GM12878 (cell line): ENCODE results near the gene PTGDR2. TPM values are rescaled to one million over a fixed set of nuclear protein-coding genes. Genes with fewer than 3 reads are reported as not detected.

Experiments
- ATAC-seq: fragments of 200-7000 bp; cut with Tn5 transposase; 3 replicates; pipeline ENCODE4 v1.9.1; 2020; ENCODE audit warnings: mild to moderate bottlenecking, moderate library complexity
- BruUV-seq: library from RNA; stranded (reverse); fragments of 400-500 nt; replicated peaks from 2 replicates; lab custom pipeline; 2021; lab: Mats Ljungman, UMichigan
- CTCF ChIA-PET: fragments of 300-600 bp; sonication (Branson Sonifier 250); formaldehyde crosslinking; extraction: SDS; loops from one replicate; lab custom pipeline; 2021; ENCODE audit warnings: inconsistent platforms; lab: Yijun Ruan, JAX
- POLR2A ChIA-PET: fragments of 350-600 bp; formaldehyde crosslinking; extraction: SDS; loops from one replicate; lab custom pipeline; 2021; ENCODE audit warnings: inconsistent platforms; lab: Charles Lee
- RAD21 ChIA-PET: fragments of 300-600 bp; sonication (Branson Sonifier 250); formaldehyde crosslinking; loops from one replicate; lab custom pipeline; 2023; ENCODE audit warnings: antibody characterized with exemption; ENCODE audit not compliant: unreplicated experiment; lab: Charles Lee
- SMC1A ChIA-PET: fragments of 300-600 bp; sonication (Branson Sonifier 250); formaldehyde crosslinking; loops from one replicate; lab custom pipeline; 2023; ENCODE audit not compliant: unreplicated experiment, uncharacterized antibody; lab: Charles Lee
- DNase-seq: peaks from one replicate; pipeline ENCODE4 v3.0.0-alpha.2; 2011; ENCODE audit warnings: low read depth, low spot score
- FAIRE-seq: peaks from 3 replicates; lab custom pipeline; 2011; peaks lifted over from hg19 to GRCh38; lab: Jason Lieb, UNC
- H2AFZ ChIP-seq: 2 replicates; pipeline ENCODE4 v1.6.0; 2011; ENCODE audit warnings: low read depth, low read length, control low read depth; ENCODE audit not compliant: control insufficient read depth
- H3K27ac ChIP-seq: 2 replicates; pipeline ENCODE4 v1.5.1; 2011; ENCODE audit warnings: control low read depth; ENCODE audit not compliant: control insufficient read depth, insufficient read depth
- H3K27me3 ChIP-seq, 2 experiments: replicated peaks in 1 of 2; 2 replicates each; pipeline versions ENCODE4 v1.6.0 to v1.6.1; 2011; ENCODE audit warnings: low read length in 1 of 2; ENCODE audit not compliant: control insufficient read depth in 2 of 2, insufficient read depth in 2 of 2
- H3K36me3 ChIP-seq, 2 experiments: 2 replicates each; pipeline ENCODE4 v1.5.1; 2011; ENCODE audit warnings: low read length in 1 of 2; ENCODE audit not compliant: control insufficient read depth in 2 of 2, insufficient read depth in 2 of 2
- H3K4me1 ChIP-seq: 2 replicates; pipeline ENCODE4 v1.6.1; 2011; ENCODE audit warnings: mild to moderate bottlenecking, low read length, moderate library complexity, mixed read lengths; ENCODE audit not compliant: control insufficient read depth, insufficient read depth
- H3K4me2 ChIP-seq: 2 replicates; pipeline ENCODE4 v1.6.0; 2011; ENCODE audit warnings: control low read depth; ENCODE audit not compliant: control insufficient read depth, insufficient read depth
- H3K4me3 ChIP-seq: fragments of 200-600 bp; sonication (generic); 2 replicates; pipeline ENCODE4 v1.5.1; 2016
- H3K79me2 ChIP-seq: 2 replicates; pipeline ENCODE4 v1.6.0; 2011; ENCODE audit warnings: low read length; ENCODE audit not compliant: control insufficient read depth, insufficient read depth
- H3K9ac ChIP-seq: 2 replicates; pipeline ENCODE4 v1.8.0; 2011; ENCODE audit warnings: low read length, control low read depth, mixed read lengths; ENCODE audit not compliant: control insufficient read depth, insufficient read depth
- H3K9me3 ChIP-seq: replicated peaks from 3 replicates; pipeline ENCODE4 v1.5.1; 2011; ENCODE audit warnings: mild to moderate bottlenecking, low read length; ENCODE audit not compliant: control insufficient read depth, insufficient read depth
- H4K20me1 ChIP-seq: 2 replicates; pipeline ENCODE4 v1.6.0; 2011; ENCODE audit not compliant: control insufficient read depth, insufficient read depth
- CHD4 ChIP-seq: fragments of 200-600 bp; sonication (generic); IDR thresholded peaks from 2 replicates; pipeline ENCODE4 v1.6.1; 2016; ENCODE audit warnings: mild to moderate bottlenecking
- MTA3 ChIP-seq: IDR thresholded peaks from 2 replicates; pipeline ENCODE4 v1.6.1; 2012; ENCODE audit warnings: low read length, inconsistent platforms, borderline replicate concordance
- RAD21 ChIP-seq: IDR thresholded peaks from 2 replicates; pipeline ENCODE4 v1.6.1; 2011; ENCODE audit warnings: mild to moderate bottlenecking, low read depth, low read length, moderate library complexity; ENCODE audit not compliant: insufficient read depth
- RCOR1 ChIP-seq: conservative IDR thresholded peaks from 2 replicates; pipeline ENCODE4 v1.6.1; 2012; ENCODE audit warnings: low read depth, low read length, improper control_type of control experiment
- RELA ChIP-seq: fragments of 450-650 bp; IDR thresholded peaks from 2 replicates; pipeline ENCODE4 v1.8.0; 2014; ENCODE audit warnings: borderline replicate concordance; ENCODE audit not compliant: partially characterized antibody
- RFX5 ChIP-seq: IDR thresholded peaks from 2 replicates; pipeline ENCODE4 v1.6.1; 2011; ENCODE audit warnings: low read depth, low read length, improper control_type of control experiment
- RUNX3 ChIP-seq: IDR thresholded peaks from 2 replicates; pipeline ENCODE4 v1.6.1; 2012; ENCODE audit warnings: low read length, inconsistent platforms
- SMARCA5 ChIP-seq: fragments of 450-650 bp; IDR thresholded peaks from 2 replicates; pipeline ENCODE4 v1.6.1; 2017; ENCODE audit warnings: mild to moderate bottlenecking
- STAT3 ChIP-seq: IDR thresholded peaks from 2 replicates; pipeline ENCODE4 v1.6.1; 2011; ENCODE audit warnings: low read depth, low read length, improper control_type of control experiment
- WGBS: methylation state at CpG from one replicate; pipeline ENCODE4 v1.1.6; 2016; ENCODE audit warnings: low lambda C conversion rate; ENCODE audit not compliant: insufficient replicate concordance, insufficient coverage; ENCODE audit errors: missing lambda C conversion rate; 5-methylcytosine and 5-hydroxymethylcytosine counted together
- in situ Hi-C: fragments of 300-500 bp; cut with MboI; formaldehyde crosslinking; loops from 9 replicates; pipeline ENCODE4 v1.14.3; 2018; ENCODE audit warnings: mixed read lengths
- intact Hi-C: fragments of 100-400 bp; cut with micrococcal nuclease; formaldehyde crosslinking; loops from one replicate; pipeline ENCODE4 v1.14.2; 2022; ENCODE audit not compliant: unreplicated experiment
- polyA plus RNA-seq, 11 experiments: library from polyadenylated mRNA; depleted of rRNA in 4 of 11; unstranded in 6 of 11; stranded (reverse) in 5 of 11; fragments of >200 nt; fragmentation: Nextera tagmentation in 4 of 11; fragmentation: Illumina TruSeq in 1 of 11; extraction: Ambion mirVana in 4 of 11; extraction: Trizol in 1 of 11; gene quantifications; 1 replicate in 1 of 11; 2 replicates in 10 of 11; pipeline versions ENCODE4 v1.2.1 to v1.2.3, GENCODE V29; 2011 to 2016; ENCODE audit warnings: inconsistent platforms in 2 of 11, missing spikeins in 2 of 11, low read depth in 1 of 11
- total RNA-seq, 4 experiments: library from RNA; depleted of rRNA in 3 of 4; stranded (reverse); fragments of >200 nt in 3 of 4; fragmentation: Illumina TruSeq in 1 of 4; extraction: Trizol in 1 of 4; gene quantifications; 2 replicates each; pipeline versions ENCODE4 v1.2.1 to v1.2.3, GENCODE V29; 2013 to 2021
- TF ChIP-seq, protein P1 (sequence below): fragments of 150-350 bp; IDR thresholded peaks from 2 replicates; pipeline ENCODE4 v1.6.1; 2014; ENCODE audit warnings: mild to moderate bottlenecking, low read depth, low read length
- TF ChIP-seq, protein P2 (sequence below): IDR thresholded peaks from 2 replicates; pipeline ENCODE4 v1.6.1; 2012; ENCODE audit warnings: low read depth, low read length, improper control_type of control experiment
- TF ChIP-seq, protein P3 (sequence below): IDR thresholded peaks from 2 replicates; pipeline ENCODE4 v1.6.1; 2011; ENCODE audit warnings: borderline replicate concordance, low read depth, mild to moderate bottlenecking, moderate library complexity, mixed read lengths, low read length; ENCODE audit not compliant: insufficient read depth; ENCODE audit errors: extremely low read length
- TF ChIP-seq, protein P4 (sequence below): fragments of 150-350 bp; IDR thresholded peaks from 2 replicates; pipeline ENCODE4 v1.6.1; 2016; ENCODE audit warnings: low read depth, low read length

PTGDR2 gene
- total and polyA plus RNA-seq, 10 of the 15 experiments (the other 5 are each of a cell fraction or from before 2014, with no cell fraction given) = 0.01 to 0.28 (median 0.15) TPM; not detected in 6

DNA sequence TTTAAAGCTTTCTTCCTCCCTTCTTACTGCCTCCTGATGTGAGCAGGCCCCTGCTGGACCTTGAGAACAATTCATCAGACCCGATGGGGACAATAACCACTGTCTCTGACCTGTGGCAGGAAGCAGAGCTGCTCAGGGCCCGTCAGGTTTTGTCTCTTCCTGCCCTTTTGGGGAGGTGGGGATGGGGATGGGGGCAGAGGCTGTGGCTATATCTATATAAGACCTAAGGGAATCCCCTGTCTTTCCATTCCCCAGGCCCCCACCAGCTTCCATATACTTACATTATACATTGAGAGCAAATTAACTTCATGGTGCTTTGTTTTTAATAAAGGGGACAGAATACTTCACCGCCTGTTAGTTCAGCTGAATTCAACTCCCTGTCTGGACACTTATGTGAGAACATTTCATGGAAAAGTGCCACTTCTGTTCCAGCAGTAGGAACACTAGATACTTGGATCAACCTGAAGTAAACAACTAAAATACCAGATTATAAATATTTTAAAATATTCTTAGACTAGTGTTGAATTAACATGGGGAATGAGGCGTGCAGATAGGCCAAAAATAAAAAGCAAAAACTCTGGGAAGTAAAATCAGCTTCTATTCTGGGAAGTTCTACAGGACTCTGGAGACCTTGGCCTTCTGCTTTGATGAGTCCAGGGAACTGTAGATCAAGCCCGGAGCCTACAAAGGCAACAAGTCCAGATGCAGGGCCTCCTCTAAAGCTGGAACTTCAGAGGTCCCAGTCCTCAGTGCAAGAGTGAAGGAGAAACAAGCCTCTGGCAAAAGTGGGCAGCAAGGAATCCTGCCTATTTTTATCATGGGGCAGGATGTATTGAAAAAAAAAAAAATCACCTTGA is 22.7 kb upstream of the PTGDR2 start:
- Histone ChIP-seq H3K4me3 (no peak overlapping the region), H3K9me3 (no peaks in the 10 kb centered on the region), H3K27me3 (no peaks in the 10 kb centered on the region), H3K9ac (no peak overlapping the region), H3K36me3 (peaks cover 0 to 5% of the 10 kb centered on the region in 2 experiments; a peak in 3 of 4 replicates), H2AFZ (no peak overlapping the region), H3K4me1 (no peaks in the 10 kb centered on the region), H3K79me2 (no peaks in the 10 kb centered on the region), H3K27ac (no peak overlapping the region), H4K20me1 (no peaks in the 10 kb centered on the region; the same call in 1 of the 2 replicates), H3K4me2 (no peak overlapping the region)
- SMC1A ChIA-PET = interaction anchor here (1.2 to 1.3 kb wide), 2 partner anchors 10 to 47 kb away, joined by 3 read pairs; no protein-coding TSS in a partner anchor
- intact Hi-C loops = no loop called here
- BruUV-seq = no TSS peak
- POLR2A ChIA-PET = no interaction called here
- WGBS = 60% methylated on average over 5 of the region's 5 CpGs
- RAD21 ChIA-PET = no interaction called here
- CTCF ChIA-PET = interaction anchor here (1.2 to 2.3 kb wide), 2 partner anchors 9 to 48 kb away, joined by 4 to 8 read pairs; no protein-coding TSS in a partner anchor
- FAIRE-seq (no peak), ATAC-seq (no peak), DNase-seq (no peak)
- in situ Hi-C loops = no loop called here
- TF ChIP-seq, protein P1, sequence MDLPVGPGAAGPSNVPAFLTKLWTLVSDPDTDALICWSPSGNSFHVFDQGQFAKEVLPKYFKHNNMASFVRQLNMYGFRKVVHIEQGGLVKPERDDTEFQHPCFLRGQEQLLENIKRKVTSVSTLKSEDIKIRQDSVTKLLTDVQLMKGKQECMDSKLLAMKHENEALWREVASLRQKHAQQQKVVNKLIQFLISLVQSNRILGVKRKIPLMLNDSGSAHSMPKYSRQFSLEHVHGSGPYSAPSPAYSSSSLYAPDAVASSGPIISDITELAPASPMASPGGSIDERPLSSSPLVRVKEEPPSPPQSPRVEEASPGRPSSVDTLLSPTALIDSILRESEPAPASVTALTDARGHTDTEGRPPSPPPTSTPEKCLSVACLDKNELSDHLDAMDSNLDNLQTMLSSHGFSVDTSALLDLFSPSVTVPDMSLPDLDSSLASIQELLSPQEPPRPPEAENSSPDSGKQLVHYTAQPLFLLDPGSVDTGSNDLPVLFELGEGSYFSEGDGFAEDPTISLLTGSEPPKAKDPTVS = no peak
- TF ChIP-seq CHD4 (no peak), RCOR1 (no peak), SMARCA5 (no peak), MTA3 (no peak), RAD21 (no peak), RUNX3 (no peak), RFX5 (no peak), RELA (no peak), STAT3 (no peak)
- TF ChIP-seq, protein P2, sequence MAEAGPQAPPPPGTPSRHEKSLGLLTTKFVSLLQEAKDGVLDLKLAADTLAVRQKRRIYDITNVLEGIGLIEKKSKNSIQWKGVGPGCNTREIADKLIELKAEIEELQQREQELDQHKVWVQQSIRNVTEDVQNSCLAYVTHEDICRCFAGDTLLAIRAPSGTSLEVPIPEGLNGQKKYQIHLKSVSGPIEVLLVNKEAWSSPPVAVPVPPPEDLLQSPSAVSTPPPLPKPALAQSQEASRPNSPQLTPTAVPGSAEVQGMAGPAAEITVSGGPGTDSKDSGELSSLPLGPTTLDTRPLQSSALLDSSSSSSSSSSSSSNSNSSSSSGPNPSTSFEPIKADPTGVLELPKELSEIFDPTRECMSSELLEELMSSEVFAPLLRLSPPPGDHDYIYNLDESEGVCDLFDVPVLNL = no peak
- TF ChIP-seq, protein P3, sequence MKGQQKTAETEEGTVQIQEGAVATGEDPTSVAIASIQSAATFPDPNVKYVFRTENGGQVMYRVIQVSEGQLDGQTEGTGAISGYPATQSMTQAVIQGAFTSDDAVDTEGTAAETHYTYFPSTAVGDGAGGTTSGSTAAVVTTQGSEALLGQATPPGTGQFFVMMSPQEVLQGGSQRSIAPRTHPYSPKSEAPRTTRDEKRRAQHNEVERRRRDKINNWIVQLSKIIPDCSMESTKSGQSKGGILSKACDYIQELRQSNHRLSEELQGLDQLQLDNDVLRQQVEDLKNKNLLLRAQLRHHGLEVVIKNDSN = no peak
- TF ChIP-seq, protein P4, sequence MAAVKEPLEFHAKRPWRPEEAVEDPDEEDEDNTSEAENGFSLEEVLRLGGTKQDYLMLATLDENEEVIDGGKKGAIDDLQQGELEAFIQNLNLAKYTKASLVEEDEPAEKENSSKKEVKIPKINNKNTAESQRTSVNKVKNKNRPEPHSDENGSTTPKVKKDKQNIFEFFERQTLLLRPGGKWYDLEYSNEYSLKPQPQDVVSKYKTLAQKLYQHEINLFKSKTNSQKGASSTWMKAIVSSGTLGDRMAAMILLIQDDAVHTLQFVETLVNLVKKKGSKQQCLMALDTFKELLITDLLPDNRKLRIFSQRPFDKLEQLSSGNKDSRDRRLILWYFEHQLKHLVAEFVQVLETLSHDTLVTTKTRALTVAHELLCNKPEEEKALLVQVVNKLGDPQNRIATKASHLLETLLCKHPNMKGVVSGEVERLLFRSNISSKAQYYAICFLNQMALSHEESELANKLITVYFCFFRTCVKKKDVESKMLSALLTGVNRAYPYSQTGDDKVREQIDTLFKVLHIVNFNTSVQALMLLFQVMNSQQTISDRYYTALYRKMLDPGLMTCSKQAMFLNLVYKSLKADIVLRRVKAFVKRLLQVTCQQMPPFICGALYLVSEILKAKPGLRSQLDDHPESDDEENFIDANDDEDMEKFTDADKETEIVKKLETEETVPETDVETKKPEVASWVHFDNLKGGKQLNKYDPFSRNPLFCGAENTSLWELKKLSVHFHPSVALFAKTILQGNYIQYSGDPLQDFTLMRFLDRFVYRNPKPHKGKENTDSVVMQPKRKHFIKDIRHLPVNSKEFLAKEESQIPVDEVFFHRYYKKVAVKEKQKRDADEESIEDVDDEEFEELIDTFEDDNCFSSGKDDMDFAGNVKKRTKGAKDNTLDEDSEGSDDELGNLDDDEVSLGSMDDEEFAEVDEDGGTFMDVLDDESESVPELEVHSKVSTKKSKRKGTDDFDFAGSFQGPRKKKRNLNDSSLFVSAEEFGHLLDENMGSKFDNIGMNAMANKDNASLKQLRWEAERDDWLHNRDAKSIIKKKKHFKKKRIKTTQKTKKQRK = no peak
